ENCODE measurements around the gene HMG20A.

HMG20A gene

GRCh38 chr15:77525907-77526594 is 105.4 kb downstream of the HMG20A start:
- no peak for DNase-seq

- no peak for DNase-seq
Measured at GRCh38 chr15:77526595-77527163, 106.0 kb downstream of the HMG20A start.

DNA sequence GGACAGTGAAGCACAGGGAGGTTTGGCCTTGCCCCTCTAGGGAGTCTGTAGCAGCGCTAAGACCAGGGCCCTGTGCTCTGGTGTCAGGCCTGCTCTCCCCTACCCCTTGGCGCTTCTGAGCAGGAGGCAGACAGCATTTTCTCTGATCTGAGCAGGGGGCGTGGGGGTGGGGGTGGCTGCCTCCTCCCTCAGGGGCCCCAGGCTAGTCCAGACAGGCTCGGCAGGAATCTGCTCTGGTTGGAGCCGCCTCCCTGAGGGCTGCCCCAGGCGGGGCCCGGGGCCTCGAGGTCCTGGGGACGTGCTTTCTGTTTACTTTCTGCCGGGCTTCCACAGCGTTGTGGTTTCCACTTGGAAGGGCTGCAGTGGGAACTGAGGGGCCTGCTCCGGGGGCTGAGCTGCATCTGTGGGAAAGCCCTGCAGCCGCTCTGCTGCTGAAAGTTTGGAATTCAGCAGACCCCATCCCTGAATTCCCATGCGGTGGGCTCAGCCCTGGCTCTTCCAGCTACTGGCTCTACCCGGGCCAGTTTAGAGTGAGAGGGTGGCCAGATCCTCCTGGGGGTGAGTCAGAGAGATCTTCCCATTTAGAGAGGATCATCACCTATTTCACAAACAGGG is 106.6 kb downstream of the HMG20A start:
- DNase-seq = no peak

GRCh38 chr15:77527831-77528231 is 107.1 kb downstream of the HMG20A start:
- DNase-seq = no peak

DNA sequence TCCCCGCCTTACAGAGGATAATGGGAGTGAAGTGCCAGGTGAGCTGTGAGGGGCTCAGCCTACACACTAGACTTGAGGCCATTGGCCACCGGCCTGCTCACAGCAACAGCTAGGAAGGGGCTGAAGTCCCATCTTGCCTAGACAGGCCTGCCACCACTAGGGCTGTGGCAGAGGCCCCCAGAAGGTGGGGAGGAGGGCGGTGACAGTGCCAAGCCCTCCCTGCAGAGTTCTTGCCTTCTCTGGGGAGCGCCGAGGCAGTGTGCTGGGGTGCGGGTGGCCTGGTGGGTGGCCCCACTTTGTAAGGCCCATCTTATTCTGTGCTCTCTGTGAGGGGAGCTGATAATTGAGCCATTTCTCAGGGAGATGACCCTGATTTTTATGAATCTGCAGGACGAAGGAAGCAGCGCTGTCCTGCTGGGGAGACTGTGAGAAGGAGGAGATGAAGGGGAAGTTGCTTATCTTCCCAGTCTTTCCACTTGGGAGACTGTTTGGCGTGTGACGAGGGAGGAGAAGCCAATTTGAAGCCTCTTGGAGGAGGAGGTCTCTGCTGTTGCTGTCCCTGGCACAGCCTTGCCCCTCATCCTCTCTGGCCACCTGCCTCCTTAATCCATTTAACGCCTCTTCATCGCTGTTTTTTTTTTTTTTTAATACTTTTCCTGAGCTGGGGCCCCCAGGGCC is 107.7 kb downstream of the HMG20A start:
- DNase-seq = no peak

DNA sequence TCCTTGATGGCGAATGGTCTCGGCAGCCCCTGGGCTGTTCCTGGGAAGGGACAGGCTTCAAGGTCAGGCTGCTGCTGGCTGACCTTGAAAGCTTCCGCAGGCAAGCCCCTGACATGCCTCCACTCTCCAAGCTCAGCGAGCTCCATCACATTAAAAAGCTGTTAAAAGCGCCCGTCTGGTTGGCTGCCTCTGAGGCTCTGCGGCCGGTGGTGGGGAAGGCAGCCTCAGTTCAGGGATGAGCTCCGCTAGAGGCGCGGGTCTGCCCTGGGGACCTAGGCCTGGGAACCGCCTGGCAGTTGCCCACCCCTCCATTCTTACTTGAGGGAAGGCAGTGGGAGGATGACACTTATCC is 108.3 kb downstream of the HMG20A start:
- no peak for DNase-seq

- no peak for DNase-seq
Measured at GRCh38 chr15:77529394-77530159, 108.9 kb downstream of the HMG20A start.

DNA sequence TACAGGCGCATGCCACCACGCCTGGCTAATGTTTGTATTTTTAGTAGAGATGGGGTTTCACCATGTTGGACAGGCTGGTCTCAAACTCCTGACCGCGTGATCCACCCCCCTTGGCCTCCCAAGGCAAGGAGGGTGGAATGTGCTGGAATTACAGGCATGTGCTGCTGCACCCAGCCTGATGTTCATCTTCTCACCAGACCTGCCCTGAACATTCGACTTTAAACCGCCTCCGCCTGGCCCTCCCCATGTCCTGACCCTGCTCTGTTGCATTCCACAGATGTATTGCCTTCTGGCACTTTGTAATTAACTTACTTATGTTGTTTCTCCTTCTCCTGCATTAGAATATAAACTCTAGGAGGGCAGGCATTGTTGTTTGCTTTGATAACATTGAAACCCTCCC is 109.9 kb downstream of the HMG20A start:
- no peak for DNase-seq

GRCh38 chr15:77531191-77532000 is 110.7 kb downstream of the HMG20A start:
- DNase-seq = no peak

- DNase-seq = no peak
Measured at GRCh38 chr15:77532067-77532710, 111.5 kb downstream of the HMG20A start.

GRCh38 chr15:77532846-77533245 is 112.2 kb downstream of the HMG20A start:
- DNase-seq = no peak

DNA sequence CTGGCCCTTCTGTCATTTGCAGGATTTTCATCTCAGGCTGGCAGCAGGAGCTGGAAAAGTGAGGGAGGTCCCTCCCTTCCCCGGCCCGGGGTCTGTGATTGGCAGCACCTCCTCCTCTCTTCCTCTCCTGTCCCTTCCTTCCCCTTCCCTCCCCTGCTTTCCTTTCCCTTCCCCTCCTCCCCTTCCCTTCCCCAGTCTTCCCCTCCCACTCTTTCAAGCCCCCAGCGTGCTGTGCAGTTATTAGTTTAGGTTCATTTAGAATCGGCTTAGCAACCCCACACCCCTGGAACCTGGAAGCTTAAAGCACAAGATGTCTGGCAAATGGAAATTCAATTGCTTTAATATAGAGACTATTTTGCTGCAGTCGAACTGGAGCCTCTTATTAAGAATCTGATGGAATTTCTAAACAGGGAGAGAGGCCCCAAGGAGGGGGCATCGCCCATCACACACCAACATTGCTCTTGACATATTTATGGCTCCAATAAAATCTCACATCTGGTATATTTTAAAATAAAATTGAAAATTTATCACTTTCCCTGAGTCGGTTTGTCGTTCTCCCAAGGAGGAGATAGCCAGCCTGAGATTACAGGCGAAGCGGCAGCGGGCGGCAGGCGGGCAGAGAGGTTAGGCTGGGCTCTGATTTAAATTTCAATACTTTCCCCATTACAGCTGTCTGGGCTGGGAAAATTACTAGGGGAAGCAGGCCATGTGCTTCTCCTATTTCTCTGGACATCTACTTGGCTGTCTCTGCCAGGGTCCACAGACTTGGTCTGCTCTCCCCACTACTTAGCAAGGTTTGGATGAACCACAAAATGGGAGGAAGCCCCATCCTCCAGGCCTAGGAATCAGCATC is 113.1 kb downstream of the HMG20A start:
- no peak for DNase-seq

Measured in stimulated activated naive CD4-positive, alpha-beta T cell (primary cell).